Left ventricle myocardium superior (tissue), 1 donor: ENCODE results near the gene GAREM2. TPM values are rescaled to one million over a fixed set of nuclear protein-coding genes. Genes with fewer than 3 reads are reported as not detected.
"Not testable (repeated sequence)": the region's sequence is repeated elsewhere in the genome, so short reads cannot be mapped to it uniquely, and the experiment has no call there.

Experiments used
- ATAC-seq: fragments of 200-7000 bp; cut with Tn5 transposase; one replicate; pipeline ENCODE4 v1.9.1; 2020; ENCODE audit warnings: mild to moderate bottlenecking, moderate library complexity
- DNase-seq: peaks from one replicate; pipeline ENCODE4 v3.0.0-alpha.2; 2020
- intact Hi-C: fragments of 100-400 bp; cut with micrococcal nuclease; formaldehyde crosslinking; loops from one replicate; pipeline ENCODE4 v1.11.0; 2022
- total RNA-seq: library from RNA; stranded (reverse); fragmentation: NEBNext Ultra II Directional; extraction: Animal tissue kit (Norgen Biotek cat#: 25700); gene quantifications from one replicate; pipeline ENCODE4 v1.2.1, GENCODE V29; 2021
- donor health status: DM: no; HTN: yes; CAD: no; lungs with severe emphysema.

Gene GAREM2
- total RNA-seq, 1 donor from 2014 or later: 3.6 TPM

- DNase-seq, intact Hi-C loops, ATAC-seq: not testable (repeated sequence)
Observed at GRCh38 chr2:26166541-26166940, 6.3 kb upstream of the GAREM2 start.

GRCh38 chr2:26168785-26169184, 4.1 kb upstream of the GAREM2 start:
- intact Hi-C loops: no loop called here

GRCh38 chr2:26169226-26169625, 3.7 kb upstream of the GAREM2 start:
- intact Hi-C loops: no loop called here
- no peak for DNase-seq
- ATAC-seq: no peak

More at GRCh38 chr2:26168785-26169184, 4.1 kb upstream of the GAREM2 start:
- no peak for ATAC-seq
- no peak for DNase-seq

- DNase-seq: no peak
- intact Hi-C loops: no loop called here
- no peak for ATAC-seq
Observed at GRCh38 chr2:26169681-26170414, 3.0 kb upstream of the GAREM2 start.

GRCh38 chr2:26170795-26171194, 2.1 kb upstream of the GAREM2 start:
- DNase-seq: no peak
- ATAC-seq: no peak
- intact Hi-C loops: no loop called here

- ATAC-seq (no peak), DNase-seq (no peak)
- intact Hi-C loops: no loop called here
Observed at GRCh38 chr2:26172189-26172870, 558 bp upstream of the GAREM2 start.

- intact Hi-C loops: no loop called here
- DNase-seq: no peak
- no peak for ATAC-seq
Observed at GRCh38 chr2:26173776-26174482, 1.0 kb downstream of the GAREM2 start.

GRCh38 chr2:26174691-26175465, 2.0 kb downstream of the GAREM2 start:
- ATAC-seq (no peak), DNase-seq (no peak)
- intact Hi-C loops: no loop called here

- intact Hi-C loops: no loop called here
- no peak for DNase-seq
- ATAC-seq: no peak
Observed at GRCh38 chr2:26175466-26176278, 2.8 kb downstream of the GAREM2 start.

- ATAC-seq (no peak), DNase-seq (no peak)
- intact Hi-C loops: no loop called here
Observed at GRCh38 chr2:26176279-26176615, 3.4 kb downstream of the GAREM2 start.

- intact Hi-C loops: no loop called here
- ATAC-seq: no peak
Observed at GRCh38 chr2:26177122-26177521, 4.2 kb downstream of the GAREM2 start.

GRCh38 chr2:26178246-26178645, 5.4 kb downstream of the GAREM2 start:
- no peak for DNase-seq
- intact Hi-C loops: no loop called here
- no peak for ATAC-seq

More at GRCh38 chr2:26177122-26177521, 4.2 kb downstream of the GAREM2 start:
- no peak for DNase-seq

- ATAC-seq: peak; percentile 69
- intact Hi-C loops: no loop called here
- DNase-seq: peak; percentile 61
Observed at GRCh38 chr2:26178746-26179436, 6.0 kb downstream of the GAREM2 start.

- intact Hi-C loops: no loop called here
- ATAC-seq (peak; percentile 10), DNase-seq (no peak)
Observed at GRCh38 chr2:26179446-26179913, 6.6 kb downstream of the GAREM2 start.

GRCh38 chr2:26182441-26182840, 9.6 kb downstream of the GAREM2 start:
- DNase-seq (no peak), ATAC-seq (no peak)
- intact Hi-C loops: no loop called here

GRCh38 chr2:26182887-26183630, 10.2 kb downstream of the GAREM2 start:
- intact Hi-C loops: no loop called here
- no peak for DNase-seq
- ATAC-seq: no peak

GRCh38 chr2:26184121-26184520, 11.2 kb downstream of the GAREM2 start:
- ATAC-seq (no peak), DNase-seq (no peak)
- intact Hi-C loops: no loop called here
